Fibroblast of skin of right biceps (primary cell): ENCODE results near the gene UBE2Z.
"Not testable (repeated sequence)": the region's sequence is repeated elsewhere in the genome, so short reads cannot be mapped to it uniquely, and the experiment has no call there.

Source experiments
- DNase-seq: peaks from one replicate; pipeline ENCODE4 v3.0.0-alpha.2; 2013

Gene UBE2Z

GRCh38 chr17:48908047-48908843, at the start of gene UBE2Z:
Gene UBE2Z (plus strand): TSS chr17:48908407. CDS start chr17:48908504, 97 bp downstream.
- DNase-seq, result peak; percentile 96

DNA sequence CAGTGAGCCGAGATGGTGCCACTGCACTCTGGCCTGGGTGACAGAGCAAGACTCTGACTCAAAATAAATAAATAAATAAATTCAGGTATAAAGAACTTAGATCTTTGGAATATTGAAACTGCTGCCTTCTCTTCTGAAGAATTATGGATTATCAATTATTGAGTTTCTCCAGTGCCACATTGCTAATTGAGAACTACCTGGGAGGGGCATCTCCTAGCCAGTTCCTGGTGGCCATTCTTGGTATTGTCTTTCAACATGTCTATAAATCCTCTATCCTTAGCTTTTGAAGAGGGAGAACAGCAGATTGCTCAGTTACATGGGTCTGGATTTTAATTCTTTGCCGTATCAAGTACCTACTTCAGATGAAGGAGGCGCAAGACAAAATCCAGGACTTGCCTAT, 48.2 kb upstream of the UBE2Z start:
- DNase-seq, result no peak

DNA sequence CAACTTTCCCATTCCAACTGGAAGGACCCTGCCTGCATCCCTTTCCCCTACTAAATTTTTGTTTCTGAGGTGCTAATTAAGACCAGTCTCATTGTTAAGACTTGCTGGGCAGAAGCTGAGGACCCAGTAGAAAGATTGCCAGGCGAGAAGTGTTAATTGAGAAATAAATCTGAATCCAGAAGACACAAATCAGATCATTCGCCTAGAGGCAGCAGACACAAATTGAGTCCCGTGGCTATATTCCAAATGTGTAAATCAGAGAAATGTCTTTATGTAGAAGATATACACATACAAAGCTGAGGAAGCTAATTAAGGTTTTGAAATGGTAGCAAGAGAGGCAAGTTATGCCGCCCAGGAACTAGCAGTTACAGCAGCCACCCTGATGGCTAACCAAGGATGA, 47.8 kb upstream of the UBE2Z start:
- DNase-seq, result no peak

DNA sequence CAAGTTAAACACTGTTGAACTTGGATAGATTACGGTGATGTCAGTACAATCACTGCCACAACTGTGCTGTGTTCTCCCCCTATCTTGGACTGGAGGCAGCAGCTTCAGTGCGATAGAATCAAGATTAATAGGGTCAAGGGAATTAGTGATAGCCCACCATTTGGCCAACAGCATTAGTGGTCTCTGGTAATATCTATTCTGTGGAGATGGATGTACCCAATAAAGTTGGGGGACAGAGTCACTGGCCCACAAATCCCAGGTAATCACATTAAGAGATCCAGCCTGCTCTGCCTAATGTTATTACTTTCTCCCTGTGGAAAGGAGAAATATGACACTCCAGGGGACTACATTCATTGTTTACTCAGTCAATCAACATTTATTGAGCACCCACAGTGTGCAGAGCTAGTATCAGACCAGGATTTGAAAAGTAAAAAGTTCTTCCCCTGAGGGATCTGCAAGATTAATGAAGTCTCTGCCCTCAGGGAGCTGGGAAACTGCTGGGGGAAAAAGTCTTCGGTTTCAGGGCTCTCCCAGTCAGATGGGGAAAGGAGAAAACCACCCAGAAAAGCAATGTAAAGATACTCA, 39.2 kb upstream of the UBE2Z start:
- no peak for DNase-seq

DNA sequence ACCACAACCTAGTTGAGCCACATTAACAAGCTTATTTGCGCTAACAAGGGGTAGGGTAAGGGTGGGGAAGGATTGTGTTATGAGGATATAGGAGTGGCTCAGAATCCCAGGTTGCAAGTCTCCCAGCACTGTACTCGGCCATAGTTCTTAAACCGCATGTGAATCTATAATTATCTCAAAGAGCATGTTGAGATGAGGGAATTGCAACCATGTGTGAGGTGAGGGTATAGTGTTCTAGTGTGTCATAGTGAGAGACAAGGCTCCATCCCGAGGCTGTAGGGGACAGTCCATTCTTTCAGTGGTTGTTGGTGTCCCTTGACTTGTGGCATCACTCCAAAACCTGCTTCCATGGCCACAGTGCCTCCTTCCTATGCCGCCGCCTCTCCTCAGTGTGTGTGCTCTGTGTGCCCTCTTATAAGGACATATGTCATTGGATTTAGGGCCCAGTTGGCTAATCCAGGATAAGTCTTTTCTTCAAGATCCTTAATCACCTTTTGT, 38.3 kb upstream of the UBE2Z start:
- no peak for DNase-seq

DNA sequence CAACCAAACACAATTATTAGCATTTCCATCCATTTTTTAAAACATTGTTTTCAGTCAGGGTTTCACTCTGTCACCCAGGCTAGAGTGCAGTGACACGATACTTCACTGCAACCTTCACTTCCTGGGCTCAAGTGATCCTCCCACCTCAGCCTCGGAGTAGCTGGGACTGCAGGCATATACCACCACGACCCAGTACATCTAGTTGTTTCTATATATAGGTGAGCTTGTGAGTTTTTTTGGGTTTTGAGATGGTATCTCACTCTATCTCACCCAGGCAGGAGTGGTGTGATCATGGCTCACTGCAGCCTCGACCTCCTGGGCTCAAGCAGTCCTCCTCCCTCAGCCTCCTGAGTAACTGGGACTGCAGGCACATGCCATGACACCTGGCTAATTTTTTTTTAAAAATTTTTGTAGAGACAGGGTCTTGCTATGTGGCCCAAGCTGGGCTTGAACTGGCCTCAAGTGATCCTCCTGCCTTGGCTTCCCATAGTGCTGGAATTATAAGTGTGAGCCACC, 37.1 kb upstream of the UBE2Z start:
- no peak for DNase-seq

- no peak for DNase-seq
These were observed 36.5 kb upstream of the UBE2Z start for GRCh38 chr17:48871551-48872351.

- DNase-seq, result not testable (repeated sequence)
These were observed 35.8 kb upstream of the UBE2Z start for GRCh38 chr17:48872409-48872808.

DNA sequence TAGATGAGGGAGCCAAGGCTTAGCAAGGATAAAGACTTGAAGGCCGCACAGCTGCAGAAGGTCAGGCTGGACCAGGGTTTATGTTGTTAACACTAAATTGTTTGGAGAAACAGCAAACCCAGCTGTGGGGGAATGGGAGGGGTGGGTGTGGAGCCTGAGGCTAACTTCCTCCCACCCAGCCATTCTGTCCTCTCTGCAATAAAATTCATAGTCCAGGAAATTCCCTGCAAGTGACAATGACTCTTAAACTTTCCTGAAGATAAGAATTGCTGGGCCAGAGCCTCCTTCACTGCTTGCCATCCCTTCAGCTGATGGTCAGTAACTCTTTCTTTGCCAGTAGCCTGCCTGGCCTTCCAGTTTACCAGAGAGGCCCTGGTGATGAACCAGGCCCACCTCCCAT, 35.0 kb upstream of the UBE2Z start:
- DNase-seq, result no peak

DNA sequence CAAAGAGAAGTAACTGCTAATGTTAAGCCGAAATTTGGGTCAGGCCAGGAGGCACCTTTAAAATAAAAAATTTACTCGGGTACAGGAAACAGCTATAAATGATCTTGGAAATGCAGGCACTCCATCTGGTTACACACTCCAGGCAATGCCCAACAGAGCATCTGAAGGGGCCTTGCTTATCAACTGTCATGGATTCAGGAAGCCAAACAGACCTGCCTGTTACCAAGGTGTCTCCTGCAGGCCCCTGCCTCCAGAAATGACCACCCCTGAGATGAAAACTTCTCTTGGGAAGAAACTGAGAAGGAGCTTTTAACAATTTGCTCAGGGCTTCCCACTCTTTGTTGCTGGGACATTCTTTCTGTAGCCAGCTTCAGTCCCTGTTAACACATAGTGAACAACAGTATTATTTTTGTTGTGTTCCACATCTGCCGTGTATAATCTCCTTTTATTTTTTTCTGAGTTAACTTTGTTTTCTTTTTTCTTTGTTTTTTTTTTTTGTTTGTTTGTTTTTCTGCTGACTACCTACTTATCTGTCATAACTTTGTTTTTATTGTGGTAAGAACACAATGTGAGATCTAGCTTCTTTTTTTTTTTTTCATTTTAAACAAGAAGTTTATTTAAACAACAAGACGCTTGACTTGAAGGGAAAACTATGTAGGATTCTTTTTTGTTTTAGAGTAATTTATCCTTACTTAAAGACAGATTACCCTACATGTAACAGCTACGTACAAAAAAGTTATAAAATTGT, 34.3 kb upstream of the UBE2Z start:
- DNase-seq, result no peak

- peak; percentile 56 for DNase-seq
These were observed 29.0 kb upstream of the UBE2Z start for GRCh38 chr17:48878920-48879898.

- no peak for DNase-seq
These were observed 25.9 kb upstream of the UBE2Z start for GRCh38 chr17:48882272-48882671.

GRCh38 chr17:48883171-48883570, 25.0 kb upstream of the UBE2Z start:
- no peak for DNase-seq

DNA sequence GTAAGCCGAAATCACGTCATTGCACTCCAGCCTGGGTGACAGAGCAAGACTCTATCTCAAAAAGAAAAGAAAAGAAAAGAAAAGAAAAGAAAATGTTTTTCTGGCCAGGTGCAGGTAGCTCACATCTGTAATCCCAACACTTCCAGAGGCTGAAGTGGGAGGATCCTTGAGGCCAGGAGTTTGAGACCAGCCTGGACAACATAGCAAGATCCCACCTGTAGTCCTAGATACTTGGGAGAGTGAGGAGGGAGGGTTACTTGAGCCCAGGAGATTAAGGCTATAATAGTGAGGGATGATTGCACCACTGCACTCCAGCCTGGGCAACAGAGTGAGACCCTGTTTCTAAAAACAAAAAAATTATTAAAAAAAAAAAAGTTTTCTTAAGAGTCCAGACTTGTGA, 18.1 kb upstream of the UBE2Z start:
- no peak for DNase-seq

DNA sequence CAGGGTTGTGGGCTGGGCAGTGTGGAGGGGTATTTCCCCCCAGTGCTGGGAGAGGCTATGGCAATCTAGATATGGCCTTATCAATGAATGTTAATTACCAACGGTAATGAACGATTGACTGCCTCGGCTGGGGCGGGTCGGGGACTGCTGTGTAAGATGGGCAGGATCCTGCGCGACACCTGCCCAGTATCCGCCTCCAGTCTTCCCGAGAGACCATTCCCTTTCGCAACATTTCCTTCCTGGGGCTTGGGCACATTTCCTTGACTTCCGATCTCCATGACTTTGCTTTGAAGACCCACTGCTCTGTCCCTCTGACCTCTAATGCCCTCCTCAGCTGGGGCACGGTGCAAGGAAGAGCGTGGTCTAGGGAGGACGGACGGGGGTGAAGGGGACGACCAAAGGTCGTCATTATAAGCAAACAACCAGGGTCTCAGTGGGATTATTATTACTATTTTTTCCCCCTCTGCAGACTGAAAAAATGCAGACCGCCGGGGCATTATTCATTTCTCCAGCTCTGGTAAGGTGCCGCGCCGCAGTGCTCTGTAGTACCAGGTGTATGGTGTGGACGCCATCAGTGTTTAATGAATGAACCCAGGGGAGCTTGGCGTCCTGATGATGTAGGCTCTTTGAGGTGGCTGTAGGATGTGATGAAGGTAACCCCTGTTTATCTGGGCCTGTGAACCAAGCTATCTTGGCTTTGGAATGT, 15.1 kb upstream of the UBE2Z start:
- no peak for DNase-seq

DNA sequence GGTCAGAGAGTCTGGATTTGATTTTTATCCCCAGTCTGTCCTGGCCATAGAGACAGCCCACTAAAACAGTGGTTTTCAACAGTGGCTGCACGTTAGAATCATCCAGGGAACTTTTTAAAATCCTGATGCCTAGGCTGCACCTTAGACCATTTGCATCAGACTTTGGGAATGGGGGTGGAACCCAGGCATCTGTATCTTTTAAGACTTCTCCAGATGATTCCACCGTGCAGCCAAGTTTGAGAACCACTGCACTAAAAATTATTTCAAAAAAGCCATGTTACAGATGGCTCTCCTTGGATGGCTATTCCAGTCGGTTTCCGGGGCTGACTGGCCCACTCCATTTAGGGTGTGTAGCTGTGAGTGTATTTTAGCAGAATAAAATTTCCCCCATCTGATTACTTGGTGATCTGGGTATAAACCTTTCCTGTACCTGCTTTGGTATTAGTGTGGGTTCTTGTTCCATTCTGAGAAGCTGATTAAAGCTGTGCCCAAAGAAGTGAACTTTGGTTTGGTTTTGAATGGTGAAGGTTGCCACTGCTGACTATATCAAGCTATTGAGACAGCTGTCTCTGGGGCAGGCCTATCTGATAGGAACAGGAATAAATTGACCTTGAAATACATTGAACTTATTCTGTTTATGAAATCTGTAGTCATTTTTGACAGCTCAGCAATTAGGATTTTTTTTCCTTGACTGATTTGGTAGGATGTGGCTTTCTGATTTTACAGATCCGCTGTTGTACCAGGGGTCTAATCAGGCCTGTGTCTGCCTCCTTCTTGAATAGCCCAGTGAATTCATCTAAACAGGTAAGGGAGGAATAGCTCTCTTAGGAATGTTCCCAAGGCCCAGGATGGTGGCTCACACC, 14.3 kb upstream of the UBE2Z start:
- no peak for DNase-seq

DNA sequence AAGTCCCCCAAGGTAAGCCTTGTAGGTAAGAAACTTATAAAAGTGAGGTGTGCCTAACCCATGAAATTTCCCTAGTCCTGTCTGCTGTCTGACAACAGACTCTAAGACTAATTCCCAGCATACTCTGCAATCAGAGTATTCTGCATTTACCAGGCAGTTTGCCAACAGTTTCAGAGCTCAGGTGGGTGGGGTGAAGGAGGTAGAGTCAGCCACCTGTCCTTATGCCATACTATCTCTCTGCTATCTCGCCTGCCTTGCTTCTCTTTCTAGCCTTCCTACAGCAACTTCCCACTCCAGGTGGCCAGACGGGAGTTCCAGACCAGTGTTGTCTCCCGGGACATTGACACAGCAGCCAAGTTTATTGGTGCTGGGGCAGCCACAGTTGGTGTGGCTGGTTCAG, 13.3 kb upstream of the UBE2Z start:
- DNase-seq, result no peak

- DNase-seq, result no peak
These were observed 7.0 kb upstream of the UBE2Z start for GRCh38 chr17:48901241-48901640.

- no peak for DNase-seq
These were observed 4.8 kb upstream of the UBE2Z start for GRCh38 chr17:48903401-48903800.

GRCh38 chr17:48904428-48904827, 3.8 kb upstream of the UBE2Z start:
- DNase-seq, result no peak
